GM18505 (cell line): ENCODE results near the gene NT5E.
A peak's percentile ranks its signal among the peaks of the same experiment; 100 is the strongest.

Experiments
- ATAC-seq: cut with Tn5 transposase; IDR thresholded peaks from one replicate; pipeline ENCODE4 v1.9.1; 2021; ENCODE audit not compliant: unreplicated experiment
- POLR2A ChIP-seq: IDR thresholded peaks from 4 replicates; pipeline ENCODE4 v1.6.1; 2011; ENCODE audit warnings: borderline replicate concordance; ENCODE audit not compliant: insufficient read depth, insufficient read length; ENCODE audit errors: extremely low read depth

NT5E gene

GRCh38 chr6:85431271-85431670 is 18.6 kb upstream of the NT5E start:
- no peak for TF ChIP-seq POLR2A
- ATAC-seq: no peak

GRCh38 chr6:85432554-85432953 is 17.3 kb upstream of the NT5E start:
- no peak for TF ChIP-seq POLR2A
- no peak for ATAC-seq

GRCh38 chr6:85435851-85436250 is 14.0 kb upstream of the NT5E start:
- no peak for TF ChIP-seq POLR2A
- no peak for ATAC-seq

- no peak for TF ChIP-seq POLR2A
- ATAC-seq: no peak
Measured at GRCh38 chr6:85436411-85436810, 13.5 kb upstream of the NT5E start.

GRCh38 chr6:85436939-85437495 is 12.9 kb upstream of the NT5E start:
- TF ChIP-seq POLR2A: no peak
- no peak for ATAC-seq

- TF ChIP-seq POLR2A: no peak
- ATAC-seq: no peak
Measured at GRCh38 chr6:85443349-85444117, 6.3 kb upstream of the NT5E start.

GRCh38 chr6:85449388-85449817 is 480 bp upstream of the NT5E start:
- peak; percentile 76 for ATAC-seq
- TF ChIP-seq POLR2A: no peak

GRCh38 chr6:85451565-85452306 is 1.9 kb downstream of the NT5E start:
- no peak for TF ChIP-seq POLR2A
- ATAC-seq: no peak

- ATAC-seq: no peak
- no peak for TF ChIP-seq POLR2A
Measured at GRCh38 chr6:85452441-85452881, 2.6 kb downstream of the NT5E start.

GRCh38 chr6:85453052-85453451 is 3.2 kb downstream of the NT5E start:
- TF ChIP-seq POLR2A: no peak
- ATAC-seq: no peak

- ATAC-seq: peak; percentile 20
- TF ChIP-seq POLR2A: no peak
Measured at GRCh38 chr6:85453490-85453889, 3.6 kb downstream of the NT5E start.

- ATAC-seq: no peak
- TF ChIP-seq POLR2A: no peak
Measured at GRCh38 chr6:85455471-85456026, 5.7 kb downstream of the NT5E start.

- TF ChIP-seq POLR2A: no peak
- no peak for ATAC-seq
Measured at GRCh38 chr6:85456782-85457181, 6.9 kb downstream of the NT5E start.
